ENCODE data around the gene EMCN.

The EMCN gene

GRCh38 chr4:100469555-100469954 is 48.3 kb downstream of the EMCN start:
- H3K9ac ChIP-seq (ENCODE audit: low read depth, low read length, poor library complexity): no peak overlapping the region
- H3K4me1 ChIP-seq (ENCODE audit: control insufficient read depth in 2 of 2, insufficient read depth in 1 of 2, low read depth in 1 of 2, low read length in 2 of 2): no peaks in the 10 kb centered on the region
- no peak overlapping the region for H3K4me3 ChIP-seq (ENCODE audit: low read length in 2 of 2)
- no peaks in the 10 kb centered on the region for H3K9me3 ChIP-seq (replicated peaks in 1 of 2; ENCODE audit: control insufficient read depth in 2 of 2, insufficient read depth in 1 of 2, low read depth in 1 of 2, low read length in 2 of 2)
- H3K36me3 ChIP-seq (replicated peaks in 1 of 2; ENCODE audit: control insufficient read depth in 2 of 2, insufficient read depth in 2 of 2, low read length in 2 of 2): no peaks in the 10 kb centered on the region
- no peak overlapping the region for H2BK12ac ChIP-seq (ENCODE audit: low read length)
- WGBS, 2 donors (ENCODE audit: extremely low coverage in 2 of 2, insufficient read length in 2 of 2, insufficient replicate concordance in 1 of 2): no CpG with 5 or more reads among the region's 1 CpG
- H3K23ac ChIP-seq (ENCODE audit: low read depth, low read length, poor library complexity): no peak overlapping the region
- H2BK5ac ChIP-seq (ENCODE audit: low read length): no peak overlapping the region
- H4K91ac ChIP-seq (ENCODE audit: low read depth, low read length, poor library complexity): no peak overlapping the region
- no peak for DNase-seq (ENCODE audit: low spot score)
- H2AFZ ChIP-seq (ENCODE audit: low read length): no peak overlapping the region
- no peak overlapping the region for H3K14ac ChIP-seq (ENCODE audit: low read length)
- H3K27me3 ChIP-seq (ENCODE audit: control insufficient read depth in 3 of 3, insufficient read depth in 3 of 3, low read depth in 1 of 3, low read length in 3 of 3): no peaks in the 10 kb centered on the region
- H3K18ac ChIP-seq (ENCODE audit: low read length): no peak overlapping the region
- H3K27ac ChIP-seq (replicated peaks; ENCODE audit: low read length): no peak overlapping the region
- H4K8ac ChIP-seq (ENCODE audit: low read depth, low read length): no peak overlapping the region
- H3K4ac ChIP-seq (ENCODE audit: low read length): no peak overlapping the region
- no peaks in the 10 kb centered on the region for H3K79me1 ChIP-seq (ENCODE audit: low read depth, low read length)
- H2AK5ac ChIP-seq (ENCODE audit: low read depth, low read length): no peak overlapping the region
- H2BK120ac ChIP-seq (ENCODE audit: low read depth, low read length): no peak overlapping the region
- H3K4me2 ChIP-seq (ENCODE audit: insufficient read depth, low read length, poor library complexity, severe bottlenecking): no peak overlapping the region
- no peak overlapping the region for H2BK15ac ChIP-seq (ENCODE audit: low read length)

- Histone ChIP-seq H3K27me3 (ENCODE audit: control insufficient read depth in 3 of 3, insufficient read depth in 3 of 3, low read depth in 1 of 3, low read length in 3 of 3) (no peaks in the 10 kb centered on the region), H3K9ac (ENCODE audit: low read depth, low read length, poor library complexity) (no peak overlapping the region), H2AK5ac (ENCODE audit: low read depth, low read length) (no peak overlapping the region), H3K9me3 (replicated peaks in 1 of 2; ENCODE audit: control insufficient read depth in 2 of 2, insufficient read depth in 1 of 2, low read depth in 1 of 2, low read length in 2 of 2) (no peaks in the 10 kb centered on the region), H3K18ac (ENCODE audit: low read length) (no peak overlapping the region), H3K4me2 (ENCODE audit: insufficient read depth, low read length, poor library complexity, severe bottlenecking) (no peak overlapping the region), H4K91ac (ENCODE audit: low read depth, low read length, poor library complexity) (no peak overlapping the region), H2BK120ac (ENCODE audit: low read depth, low read length) (no peak overlapping the region), H4K8ac (ENCODE audit: low read depth, low read length) (no peak overlapping the region), H3K4me1 (ENCODE audit: control insufficient read depth in 2 of 2, insufficient read depth in 1 of 2, low read depth in 1 of 2, low read length in 2 of 2) (no peaks in the 10 kb centered on the region), H3K4ac (ENCODE audit: low read length) (no peak overlapping the region), H2AFZ (ENCODE audit: low read length) (no peak overlapping the region), H3K36me3 (replicated peaks in 1 of 2; ENCODE audit: control insufficient read depth in 2 of 2, insufficient read depth in 2 of 2, low read length in 2 of 2) (no peaks in the 10 kb centered on the region), H3K27ac (replicated peaks; ENCODE audit: low read length) (no peak overlapping the region), H3K23ac (ENCODE audit: low read depth, low read length, poor library complexity) (no peak overlapping the region), H3K79me1 (ENCODE audit: low read depth, low read length) (no peaks in the 10 kb centered on the region), H2BK5ac (ENCODE audit: low read length) (no peak overlapping the region), H2BK12ac (ENCODE audit: low read length) (no peak overlapping the region), H2BK15ac (ENCODE audit: low read length) (no peak overlapping the region), H3K14ac (ENCODE audit: low read length) (no peak overlapping the region), H3K4me3 (ENCODE audit: low read length in 2 of 2) (no peak overlapping the region)
- WGBS, 2 donors (ENCODE audit: extremely low coverage in 2 of 2, insufficient read length in 2 of 2, insufficient replicate concordance in 1 of 2): no CpG with 5 or more reads among the region's 1 CpG
- no peak for DNase-seq (ENCODE audit: low spot score)
These were observed 51.3 kb downstream of the EMCN start for GRCh38 chr4:100466501-100466900.

GRCh38 chr4:100461807-100462605 is 55.8 kb downstream of the EMCN start:
- Histone ChIP-seq H4K8ac (ENCODE audit: low read depth, low read length) (no peak overlapping the region), H2AK5ac (ENCODE audit: low read depth, low read length) (no peak overlapping the region), H3K4ac (ENCODE audit: low read length) (no peak overlapping the region), H4K91ac (ENCODE audit: low read depth, low read length, poor library complexity) (no peak overlapping the region), H3K4me3 (ENCODE audit: low read length in 2 of 2) (no peak overlapping the region), H3K27me3 (ENCODE audit: control insufficient read depth in 3 of 3, insufficient read depth in 3 of 3, low read depth in 1 of 3, low read length in 3 of 3) (no peaks in the 10 kb centered on the region), H3K9me3 (replicated peaks in 1 of 2; ENCODE audit: control insufficient read depth in 2 of 2, insufficient read depth in 1 of 2, low read depth in 1 of 2, low read length in 2 of 2) (no peaks in the 10 kb centered on the region), H3K79me1 (ENCODE audit: low read depth, low read length) (no peaks in the 10 kb centered on the region), H3K14ac (ENCODE audit: low read length) (no peak overlapping the region), H3K4me2 (ENCODE audit: insufficient read depth, low read length, poor library complexity, severe bottlenecking) (no peak overlapping the region), H2AFZ (ENCODE audit: low read length) (no peak overlapping the region), H2BK12ac (ENCODE audit: low read length) (no peak overlapping the region), H2BK5ac (ENCODE audit: low read length) (no peak overlapping the region), H3K36me3 (replicated peaks in 1 of 2; ENCODE audit: control insufficient read depth in 2 of 2, insufficient read depth in 2 of 2, low read length in 2 of 2) (no peaks in the 10 kb centered on the region), H2BK15ac (ENCODE audit: low read length) (no peak overlapping the region), H3K27ac (replicated peaks; ENCODE audit: low read length) (no peak overlapping the region), H2BK120ac (ENCODE audit: low read depth, low read length) (no peak overlapping the region), H3K4me1 (ENCODE audit: control insufficient read depth in 2 of 2, insufficient read depth in 1 of 2, low read depth in 1 of 2, low read length in 2 of 2) (no peaks in the 10 kb centered on the region), H3K9ac (ENCODE audit: low read depth, low read length, poor library complexity) (no peak overlapping the region), H3K23ac (ENCODE audit: low read depth, low read length, poor library complexity) (no peak overlapping the region), H3K18ac (ENCODE audit: low read length) (no peak overlapping the region)
- DNase-seq (ENCODE audit: low spot score): no peak
- WGBS, 2 donors (ENCODE audit: extremely low coverage in 2 of 2, insufficient read length in 2 of 2, insufficient replicate concordance in 1 of 2): no CpG with 5 or more reads among the region's 5 CpGs

- DNase-seq (ENCODE audit: low spot score): no peak
- H3K4me3 ChIP-seq (ENCODE audit: low read length in 2 of 2): no peak overlapping the region
- no peak overlapping the region for H2AK5ac ChIP-seq (ENCODE audit: low read depth, low read length)
- H3K27me3 ChIP-seq (ENCODE audit: control insufficient read depth in 3 of 3, insufficient read depth in 3 of 3, low read depth in 1 of 3, low read length in 3 of 3): no peaks in the 10 kb centered on the region
- WGBS, 2 donors (ENCODE audit: extremely low coverage in 2 of 2, insufficient read length in 2 of 2, insufficient replicate concordance in 1 of 2): no CpG with 5 or more reads among the region's 2 CpGs
- no peaks in the 10 kb centered on the region for H3K79me1 ChIP-seq (ENCODE audit: low read depth, low read length)
- no peak overlapping the region for H3K18ac ChIP-seq (ENCODE audit: low read length)
- no peaks in the 10 kb centered on the region for H3K9me3 ChIP-seq (replicated peaks in 1 of 2; ENCODE audit: control insufficient read depth in 2 of 2, insufficient read depth in 1 of 2, low read depth in 1 of 2, low read length in 2 of 2)
- H3K4me1 ChIP-seq (ENCODE audit: control insufficient read depth in 2 of 2, insufficient read depth in 1 of 2, low read depth in 1 of 2, low read length in 2 of 2): no peaks in the 10 kb centered on the region
- H3K4me2 ChIP-seq (ENCODE audit: insufficient read depth, low read length, poor library complexity, severe bottlenecking): no peak overlapping the region
- no peak overlapping the region for H3K23ac ChIP-seq (ENCODE audit: low read depth, low read length, poor library complexity)
- no peak overlapping the region for H2BK5ac ChIP-seq (ENCODE audit: low read length)
- no peak overlapping the region for H4K8ac ChIP-seq (ENCODE audit: low read depth, low read length)
- no peak overlapping the region for H3K4ac ChIP-seq (ENCODE audit: low read length)
- no peak overlapping the region for H3K27ac ChIP-seq (replicated peaks; ENCODE audit: low read length)
- H3K36me3 ChIP-seq (replicated peaks in 1 of 2; ENCODE audit: control insufficient read depth in 2 of 2, insufficient read depth in 2 of 2, low read length in 2 of 2): no peaks in the 10 kb centered on the region
- no peak overlapping the region for H3K14ac ChIP-seq (ENCODE audit: low read length)
- no peak overlapping the region for H4K91ac ChIP-seq (ENCODE audit: low read depth, low read length, poor library complexity)
- no peak overlapping the region for H2AFZ ChIP-seq (ENCODE audit: low read length)
- no peak overlapping the region for H2BK120ac ChIP-seq (ENCODE audit: low read depth, low read length)
- no peak overlapping the region for H3K9ac ChIP-seq (ENCODE audit: low read depth, low read length, poor library complexity)
- no peak overlapping the region for H2BK12ac ChIP-seq (ENCODE audit: low read length)
- no peak overlapping the region for H2BK15ac ChIP-seq (ENCODE audit: low read length)
These were observed 67.4 kb downstream of the EMCN start for GRCh38 chr4:100450449-100450848.
